ENCODE data around the gene ZNF697.

DNA sequence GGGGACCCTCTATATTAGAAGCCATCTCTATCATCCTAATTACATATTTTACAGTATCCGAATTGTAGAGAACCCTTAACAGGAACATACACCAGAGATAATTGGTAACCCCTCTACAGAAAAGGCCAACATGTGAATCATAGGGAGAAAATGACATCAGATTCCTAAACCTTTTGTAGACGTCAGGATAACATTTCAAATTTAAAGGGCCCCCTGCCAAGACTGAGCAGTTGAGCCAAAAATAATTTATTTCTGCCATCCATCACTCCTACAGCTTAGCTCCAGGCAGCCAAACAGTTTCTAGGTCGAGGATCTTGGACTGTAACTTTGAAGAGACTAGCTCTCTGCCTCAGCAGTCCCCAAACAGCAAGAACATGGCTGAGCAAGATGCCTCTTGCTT lies 21.2 kb downstream of the ZNF697 start:
- TF ChIP-seq CTCF (IDR thresholded peaks at IDR 0.05; ENCODE audit: insufficient read depth, low read length, poor library complexity, severe bottlenecking), result no peak
- TF ChIP-seq EZH2phosphoT487 (conservative IDR thresholded peaks at IDR 0.05; ENCODE audit: low read length), result no peak

Data from SU-DHL-6 (cell line).